Brain microvascular endothelial cell (primary cell): Measurements from ENCODE around the gene CTBP2.

Source experiments
- DNase-seq: peaks from one replicate; pipeline ENCODE4 v3.0.0-alpha.2; 2020
- H3K27ac ChIP-seq: fragments of 250-450 bp; sonication (Bioruptor Pico); 2 replicates; pipeline ENCODE4 v1.5.1; 2020; ENCODE audit warnings: mild to moderate bottlenecking, moderate library complexity
- H3K27me3 ChIP-seq: fragments of 250-450 bp; sonication (Bioruptor Pico); replicated peaks from 2 replicates; pipeline ENCODE4 v1.5.1; 2020; ENCODE audit warnings: mild to moderate bottlenecking
- H3K36me3 ChIP-seq: fragments of 250-450 bp; sonication (Bioruptor Pico); replicated peaks from 2 replicates; pipeline ENCODE4 v1.5.1; 2020; ENCODE audit warnings: mild to moderate bottlenecking
- H3K4me3 ChIP-seq: 2 replicates; pipeline ENCODE4 v1.5.1; 2011; ENCODE audit warnings: low read depth, mild to moderate bottlenecking, control low read depth, low read length, moderate library complexity
- in situ Hi-C: cut with HindIII; loops from 2 replicates; pipeline ENCODE4 v1.10.0; 2017; ENCODE audit warnings: low sequenced_read_pairs, low pct_ligation_motif_present
- TF ChIP-seq, protein P1 (sequence below): IDR thresholded peaks from 2 replicates; pipeline ENCODE4 v1.5.1; 2011; ENCODE audit warnings: low read depth, mild to moderate bottlenecking, moderate library complexity, low read length, control low read depth, inconsistent platforms; ENCODE audit errors: missing control alignments

The CTBP2 gene

DNA sequence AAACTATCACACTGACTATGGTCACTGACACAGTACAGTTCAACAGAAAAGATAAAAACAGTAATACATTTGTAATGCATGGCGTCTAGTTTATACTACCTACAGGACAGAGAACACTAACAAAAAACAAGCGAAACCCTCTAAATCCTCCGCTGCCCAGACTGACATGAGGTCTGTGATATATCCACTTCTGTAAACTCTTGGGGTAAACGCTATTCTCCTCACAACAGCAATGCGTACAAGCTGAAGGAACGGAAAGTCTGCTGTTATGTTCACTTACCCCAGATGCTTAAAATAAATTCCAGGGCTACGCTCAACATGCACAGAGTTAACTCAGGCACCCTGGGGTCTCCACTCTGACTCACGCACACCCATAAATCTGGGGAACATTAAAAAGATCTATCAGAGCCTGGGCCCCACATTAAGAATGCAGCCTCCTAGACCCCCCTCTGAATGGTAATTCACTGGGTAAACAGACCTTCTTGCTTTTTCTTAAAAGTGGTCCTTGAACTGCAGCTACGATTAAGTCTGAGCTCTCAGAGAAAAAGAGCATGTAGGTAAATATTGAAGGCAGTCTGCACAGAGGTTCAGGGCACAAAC, 105.6 kb downstream of the CTBP2 start:
- in situ Hi-C loops, result no loop called here
- no peaks in the 10 kb centered on the region for H3K36me3 ChIP-seq
- H3K27me3 ChIP-seq, result no peaks in the 10 kb centered on the region
- no peak for DNase-seq
- TF ChIP-seq, protein P1, sequence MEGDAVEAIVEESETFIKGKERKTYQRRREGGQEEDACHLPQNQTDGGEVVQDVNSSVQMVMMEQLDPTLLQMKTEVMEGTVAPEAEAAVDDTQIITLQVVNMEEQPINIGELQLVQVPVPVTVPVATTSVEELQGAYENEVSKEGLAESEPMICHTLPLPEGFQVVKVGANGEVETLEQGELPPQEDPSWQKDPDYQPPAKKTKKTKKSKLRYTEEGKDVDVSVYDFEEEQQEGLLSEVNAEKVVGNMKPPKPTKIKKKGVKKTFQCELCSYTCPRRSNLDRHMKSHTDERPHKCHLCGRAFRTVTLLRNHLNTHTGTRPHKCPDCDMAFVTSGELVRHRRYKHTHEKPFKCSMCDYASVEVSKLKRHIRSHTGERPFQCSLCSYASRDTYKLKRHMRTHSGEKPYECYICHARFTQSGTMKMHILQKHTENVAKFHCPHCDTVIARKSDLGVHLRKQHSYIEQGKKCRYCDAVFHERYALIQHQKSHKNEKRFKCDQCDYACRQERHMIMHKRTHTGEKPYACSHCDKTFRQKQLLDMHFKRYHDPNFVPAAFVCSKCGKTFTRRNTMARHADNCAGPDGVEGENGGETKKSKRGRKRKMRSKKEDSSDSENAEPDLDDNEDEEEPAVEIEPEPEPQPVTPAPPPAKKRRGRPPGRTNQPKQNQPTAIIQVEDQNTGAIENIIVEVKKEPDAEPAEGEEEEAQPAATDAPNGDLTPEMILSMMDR, result no peak
- H3K4me3 ChIP-seq, result no peak overlapping the region
- H3K27ac ChIP-seq, result no peak overlapping the region

DNA sequence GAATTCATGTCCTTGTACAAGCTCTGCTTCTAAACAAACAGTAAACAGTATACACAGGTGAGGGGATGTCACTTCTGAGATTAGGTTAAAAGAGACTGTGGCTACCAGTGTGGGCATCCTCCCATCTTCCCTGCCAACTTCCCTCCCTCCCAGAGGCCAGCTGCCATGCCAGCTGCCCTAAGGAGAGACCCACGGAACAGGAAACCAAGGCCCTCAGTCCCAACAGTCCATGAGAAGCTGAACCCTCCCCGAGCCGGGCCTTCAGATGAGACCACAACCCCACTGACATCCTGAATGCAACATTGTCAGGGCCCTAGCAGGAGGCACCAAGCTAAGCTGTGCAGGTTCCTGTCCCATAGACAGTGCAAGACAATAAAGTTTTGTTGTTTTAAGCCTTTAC, 106.1 kb downstream of the CTBP2 start:
- no peak for DNase-seq
- in situ Hi-C loops, result no loop called here
- Histone ChIP-seq H3K27me3 (no peaks in the 10 kb centered on the region), H3K36me3 (no peaks in the 10 kb centered on the region), H3K4me3 (no peak overlapping the region), H3K27ac (no peak overlapping the region)
- TF ChIP-seq, protein P1, result no peak

DNA sequence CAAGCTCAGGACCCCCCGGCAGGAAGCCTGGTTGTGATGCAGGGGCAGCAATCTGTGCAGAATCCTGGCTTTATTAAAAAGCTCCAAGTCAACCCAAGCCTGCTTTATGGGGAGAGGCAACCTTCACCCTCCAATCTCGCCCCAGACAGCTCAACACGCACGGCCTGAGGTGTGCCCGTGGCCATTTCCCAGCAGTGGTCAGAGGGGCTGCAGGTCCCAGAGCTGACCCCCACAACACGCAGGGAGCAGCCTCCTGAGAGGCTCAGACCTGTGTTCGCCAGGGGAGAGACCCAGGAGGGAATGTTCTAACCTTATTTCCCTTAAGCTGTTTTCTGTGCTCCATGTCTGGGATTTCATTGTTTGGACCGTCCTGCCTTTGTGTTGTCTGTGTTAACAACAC, 108.2 kb downstream of the CTBP2 start:
- TF ChIP-seq, protein P1, result no peak
- in situ Hi-C loops, result no loop called here
- no peak overlapping the region for H3K4me3 ChIP-seq
- H3K27ac ChIP-seq, result no peak overlapping the region
- H3K27me3 ChIP-seq, result no peaks in the 10 kb centered on the region
- DNase-seq, result no peak
- no peaks in the 10 kb centered on the region for H3K36me3 ChIP-seq

DNA sequence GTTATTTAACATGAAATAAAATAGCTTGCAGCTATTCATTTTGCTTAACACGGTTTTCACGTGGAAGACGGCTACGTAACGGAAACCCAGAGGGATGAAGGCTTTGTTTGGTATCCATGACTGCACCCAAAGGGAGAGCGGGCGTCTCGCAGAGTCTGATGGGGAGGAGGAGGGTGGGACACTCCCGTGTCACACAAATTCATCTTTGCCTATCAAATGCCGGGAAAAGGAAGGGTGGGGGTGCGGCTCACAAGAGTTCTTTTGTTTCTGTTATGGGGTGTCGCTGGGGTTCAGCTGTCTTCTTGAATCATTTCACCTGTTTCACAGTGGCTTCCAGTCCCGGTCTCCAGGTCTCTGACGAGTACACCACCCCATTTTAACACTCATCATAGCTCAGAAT, 110.0 kb downstream of the CTBP2 start:
- Histone ChIP-seq H3K27ac (no peak overlapping the region), H3K27me3 (no peaks in the 10 kb centered on the region), H3K4me3 (no peak overlapping the region), H3K36me3 (no peaks in the 10 kb centered on the region)
- TF ChIP-seq, protein P1, result no peak
- in situ Hi-C loops, result no loop called here
- DNase-seq, result no peak

DNA sequence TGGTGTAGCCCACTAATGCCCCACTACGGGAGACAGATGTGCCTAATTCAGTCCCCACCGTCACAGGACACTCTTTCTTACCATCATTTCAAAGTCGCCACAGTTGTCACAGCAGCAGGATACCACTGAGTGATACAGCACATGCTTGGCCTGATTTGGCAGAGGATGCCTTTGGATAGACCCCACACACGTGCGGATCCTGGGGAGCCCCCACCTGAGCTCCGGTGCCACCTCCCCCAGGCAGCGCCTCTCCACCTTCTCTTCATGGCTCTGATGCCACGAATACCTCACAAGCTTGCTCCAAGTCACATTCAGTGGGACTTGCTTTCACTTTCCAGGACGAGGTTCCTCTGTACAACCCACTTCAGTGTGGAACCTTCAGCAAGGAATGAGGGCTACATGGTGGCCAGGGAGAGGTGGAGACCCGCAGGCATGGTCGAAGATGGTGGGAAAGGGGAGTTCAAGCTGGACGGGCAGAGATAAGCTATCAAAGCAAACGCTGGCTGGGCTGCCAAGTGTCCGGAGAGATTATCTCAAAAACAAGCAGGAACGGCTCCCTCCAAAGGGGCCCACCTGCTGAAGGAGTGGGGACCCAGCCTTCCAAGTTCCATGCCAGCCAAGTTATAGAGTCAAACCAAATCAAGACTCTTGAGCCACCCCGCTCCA, 111.0 kb downstream of the CTBP2 start:
- Histone ChIP-seq H3K4me3 (no peak overlapping the region), H3K27me3 (no peaks in the 10 kb centered on the region), H3K36me3 (no peaks in the 10 kb centered on the region), H3K27ac (no peak overlapping the region)
- DNase-seq, result no peak
- in situ Hi-C loops, result no loop called here
- TF ChIP-seq, protein P1, result no peak
